ENCODE measurements around the gene DNAJC2.
A peak's percentile ranks its signal among the peaks of the same experiment; 100 is the strongest.

The DNAJC2 gene

GRCh38 chr7:103343332-103343731, 1.2 kb downstream of the DNAJC2 start:
- peak overlapping the region; percentile 89 for H3K4me3 ChIP-seq (replicated peaks; ENCODE audit: low read depth, low read length)
- DNase-seq (ENCODE audit: low read depth), result no peak
- TF ChIP-seq CTCF (IDR thresholded peaks at IDR 0.05; ENCODE audit: low read length, missing control alignments), result no peak

GRCh38 chr7:103341466-103341865, 3.1 kb downstream of the DNAJC2 start:
- TF ChIP-seq CTCF (IDR thresholded peaks at IDR 0.05; ENCODE audit: low read length, missing control alignments), result no peak
- H3K4me3 ChIP-seq (replicated peaks; ENCODE audit: low read depth, low read length), result no peak overlapping the region
- DNase-seq (ENCODE audit: low read depth), result no peak

GRCh38 chr7:103338864-103339263, 5.7 kb downstream of the DNAJC2 start:
- H3K4me3 ChIP-seq (replicated peaks; ENCODE audit: low read depth, low read length), result no peak overlapping the region
- no peak for TF ChIP-seq CTCF (IDR thresholded peaks at IDR 0.05; ENCODE audit: low read length, missing control alignments)
- DNase-seq (ENCODE audit: low read depth), result no peak

GRCh38 chr7:103336761-103337160, 7.8 kb downstream of the DNAJC2 start:
- DNase-seq (ENCODE audit: low read depth), result no peak
- no peak overlapping the region for H3K4me3 ChIP-seq (replicated peaks; ENCODE audit: low read depth, low read length)
- TF ChIP-seq CTCF (IDR thresholded peaks at IDR 0.05; ENCODE audit: low read length, missing control alignments), result no peak

GRCh38 chr7:103325744-103326143, 18.8 kb downstream of the DNAJC2 start:
- no peak for DNase-seq (ENCODE audit: low read depth)

GRCh38 chr7:103317009-103317408, 27.6 kb downstream of the DNAJC2 start:
- no peak for DNase-seq (ENCODE audit: low read depth)
- no peak overlapping the region for H3K4me3 ChIP-seq (replicated peaks; ENCODE audit: low read depth, low read length)
- no peak for TF ChIP-seq CTCF (IDR thresholded peaks at IDR 0.05; ENCODE audit: low read length, missing control alignments)

More at GRCh38 chr7:103325744-103326143, 18.8 kb downstream of the DNAJC2 start:
- TF ChIP-seq CTCF (IDR thresholded peaks at IDR 0.05; ENCODE audit: low read length, missing control alignments), result no peak
- no peak overlapping the region for H3K4me3 ChIP-seq (replicated peaks; ENCODE audit: low read depth, low read length)

- no peak overlapping the region for H3K4me3 ChIP-seq (replicated peaks; ENCODE audit: low read depth, low read length)
- no peak for TF ChIP-seq CTCF (IDR thresholded peaks at IDR 0.05; ENCODE audit: low read length, missing control alignments)
- DNase-seq (ENCODE audit: low read depth), result no peak
Measured at GRCh38 chr7:103316380-103316941, 28.1 kb downstream of the DNAJC2 start.

Measured in fibroblast of pulmonary artery (primary cell).